Prostate gland (tissue), 2 donors: ENCODE data around the gene NDRG2. TPM values are rescaled to one million over a fixed set of nuclear protein-coding genes. Genes with fewer than 3 reads are reported as not detected.

Experiments used
- DNase-seq: peaks from one replicate; pipeline ENCODE4 v3.0.0-alpha.2; 2019; ENCODE audit warnings: low spot score
- H3K27ac ChIP-seq, 2 donors: fragments of 200-600 bp; sonication (generic); 2 replicates each; pipeline ENCODE4 v1.5.1; 2017 to 2019
- H3K27me3 ChIP-seq: fragments of 200-600 bp; sonication (generic); replicated peaks from 2 replicates; pipeline ENCODE4 v1.5.1; 2019; ENCODE audit not compliant: insufficient read depth
- H3K36me3 ChIP-seq, 2 donors: fragments of 200-600 bp; sonication (generic); 1 replicate in 1 of 2; 2 replicates in 1 of 2; pipeline versions ENCODE4 v1.5.1 to v1.8.1; 2017 to 2019
- H3K4me1 ChIP-seq: fragments of 200-600 bp; sonication (generic); replicated peaks from 2 replicates; pipeline ENCODE4 v1.5.1; 2019
- H3K4me3 ChIP-seq, 2 donors: fragments of 200-600 bp; sonication (generic); 2 replicates each; pipeline ENCODE4 v1.5.1; 2017 to 2019
- H3K9me3 ChIP-seq: fragments of 200-600 bp; sonication (generic); 2 replicates; pipeline ENCODE4 v1.5.1; 2017
- CTCF ChIP-seq, 4 experiments: fragments of 200-600 bp in 2 of 4; fragments of 450-650 bp in 2 of 4; sonication (generic) in 2 of 4; IDR thresholded peaks; 1 replicate in 3 of 4; 2 replicates in 1 of 4; pipeline ENCODE4 v1.5.1; 2016 to 2019; ENCODE audit warnings: antibody characterized with exemption in 4 of 4, mild to moderate bottlenecking in 2 of 4, moderate library complexity in 2 of 4
- POLR2A ChIP-seq: fragments of 450-650 bp; IDR thresholded peaks from one replicate; pipeline ENCODE4 v1.6.1; 2016; ENCODE audit warnings: antibody characterized with exemption, mild to moderate bottlenecking
- POLR2AphosphoS5 ChIP-seq: sonication (generic); formaldehyde crosslinking; IDR thresholded peaks from one replicate; pipeline ENCODE4 v1.6.1; 2017; ENCODE audit warnings: antibody characterized with exemption
- WGBS: methylation state at CpG from one replicate; pipeline ENCODE4 v1.1.5; 2018; 5-methylcytosine and 5-hydroxymethylcytosine counted together
- intact Hi-C: fragments of 100-400 bp; cut with DNase I; formaldehyde crosslinking; loops from one replicate; pipeline ENCODE4 v1.14.2; 2022
- total RNA-seq, 2 donors: library from RNA; depleted of rRNA; stranded (reverse); fragments of >200 nt; gene quantifications; one replicate each; pipeline ENCODE4 v1.1.0, GENCODE V29; 2016

NDRG2 gene
- total RNA-seq, 2 donors from 2014 or later: 230 to 304 TPM

GRCh38 chr14:21071225-21072030 lies 46.6 kb upstream of the NDRG2 start:
- TF ChIP-seq POLR2AphosphoS5 (no peak), CTCF (IDR thresholded peaks at IDR 0.05) (peak in 1 of 4 experiments; percentile 4), POLR2A (no peak)

GRCh38 chr14:21070610-21071224 lies 45.9 kb upstream of the NDRG2 start:
- WGBS: under 1% methylated on average over 23 of the region's 23 CpGs
- peak overlapping the region; percentile 77 to 79 for H3K27ac ChIP-seq
- H3K4me1 ChIP-seq: peaks cover 15% of the 10 kb centered on the region
- no peaks in the 10 kb centered on the region for H3K27me3 ChIP-seq
- DNase-seq: no peak
- intact Hi-C loops: loop anchor here (2.0 kb wide), 1 partner anchor 34 kb away; no protein-coding TSS in a partner anchor
- H3K36me3 ChIP-seq: no peaks in the 10 kb centered on the region
- no peaks in the 10 kb centered on the region for H3K9me3 ChIP-seq
- TF ChIP-seq CTCF (IDR thresholded peaks at IDR 0.05): no peak
- no peak for TF ChIP-seq POLR2AphosphoS5
- TF ChIP-seq POLR2A: no peak
- H3K4me3 ChIP-seq: peak overlapping the region; percentile 51 to 62

More at GRCh38 chr14:21071225-21072030, 46.6 kb upstream of the NDRG2 start:
- H3K27me3 ChIP-seq: no peaks in the 10 kb centered on the region
- WGBS: 2% methylated on average over 37 of the region's 37 CpGs
- H3K9me3 ChIP-seq: no peaks in the 10 kb centered on the region
- peaks cover 15% of the 10 kb centered on the region for H3K4me1 ChIP-seq
- intact Hi-C loops: loop anchor here (2.0 kb wide), 1 partner anchor 33 kb away; no protein-coding TSS in a partner anchor
- DNase-seq: peak; percentile 48
- peak overlapping the region; percentile 77 to 79 for H3K27ac ChIP-seq
- H3K4me3 ChIP-seq: peak overlapping the region; percentile 51 to 62
- no peaks in the 10 kb centered on the region for H3K36me3 ChIP-seq

- intact Hi-C loops: loop anchor here (2.0 kb wide), 1 partner anchor 35 kb away; no protein-coding TSS in a partner anchor
- DNase-seq: peak; percentile 48
Observed at GRCh38 chr14:21070083-21070609, 45.3 kb upstream of the NDRG2 start, which contains the start of gene ARHGEF40. Gene ARHGEF40 (plus strand): TSS chr14:21070304. CDS start chr14:21070397, 93 bp downstream.

GRCh38 chr14:21069388-21070082 lies 44.7 kb upstream of the NDRG2 start:
- intact Hi-C loops: loop anchor here (2.0 kb wide), 2 partner anchors 23 to 35 kb away; no protein-coding TSS in a partner anchor

More at GRCh38 chr14:21070083-21070609, 45.3 kb upstream of the NDRG2 start, which contains the start of gene ARHGEF40:
- Histone ChIP-seq H3K27ac (peak within 1 kb of the TSS; percentile 77 to 79), H3K36me3 (no peaks in the 10 kb centered on the region), H3K4me1 (peaks cover 15% of the 10 kb centered on the region), H3K4me3 (peak within 1 kb of the TSS; percentile 51 to 62), H3K27me3 (no peaks in the 10 kb centered on the region), H3K9me3 (no peaks in the 10 kb centered on the region)
- WGBS: 0% methylated on average over 60 of the region's 63 CpGs
- TF ChIP-seq POLR2A: peak; percentile 37
- no peak for TF ChIP-seq CTCF (IDR thresholded peaks at IDR 0.05)

More at GRCh38 chr14:21069388-21070082, 44.7 kb upstream of the NDRG2 start:
- H3K4me1 ChIP-seq: peaks cover 15% of the 10 kb centered on the region
- H3K27me3 ChIP-seq: no peaks in the 10 kb centered on the region
- peak overlapping the region; percentile 51 to 62 for H3K4me3 ChIP-seq
- H3K36me3 ChIP-seq: no peaks in the 10 kb centered on the region
- WGBS: under 1% methylated on average over 40 of the region's 40 CpGs
- TF ChIP-seq CTCF (IDR thresholded peaks at IDR 0.05) (no peak), POLR2AphosphoS5 (no peak), POLR2A (no peak)
- H3K27ac ChIP-seq: peak overlapping the region; percentile 77 to 79
- no peak for DNase-seq
- H3K9me3 ChIP-seq: no peaks in the 10 kb centered on the region
